B cell (primary cell): Measurements from ENCODE around the gene APMAP. TPM values are rescaled to one million over a fixed set of nuclear protein-coding genes. Genes with fewer than 3 reads are reported as not detected.

Experiments
- ATAC-seq: fragments of 200-7000 bp; cut with Tn5 transposase; one replicate; pipeline ENCODE4 v1.10.0; 2021; ENCODE audit warnings: low read depth, mild to moderate bottlenecking, moderate number of reproducible peaks, moderate library complexity
- CTCF ChIA-PET: fragments of 350-600 bp; sonication (Branson Sonifier 250); formaldehyde crosslinking; loops from one replicate; lab custom pipeline; 2021; ENCODE audit warnings: antibody characterized with exemption, inconsistent platforms; lab: Charles Lee
- POLR2A ChIA-PET: fragments of 350-600 bp; sonication (Branson Sonifier 250); formaldehyde crosslinking; loops from one replicate; lab custom pipeline; 2021; ENCODE audit warnings: antibody characterized with exemption; lab: Charles Lee
- DNase-seq: peaks from one replicate; pipeline ENCODE4 v3.0.0; 2013
- H2AFZ ChIP-seq: 2 replicates; pipeline ENCODE4 v1.6.1; 2012; ENCODE audit warnings: mild to moderate bottlenecking, low read depth, low read length; ENCODE audit not compliant: insufficient read depth, poor library complexity, severe bottlenecking
- H3K27ac ChIP-seq, 2 donors: 1 replicate in 1 of 2; 2 replicates in 1 of 2; pipeline ENCODE4 v1.5.1; 2012 to 2013; ENCODE audit warnings: low read length in 2 of 2, mild to moderate bottlenecking in 2 of 2, moderate library complexity in 1 of 2
- H3K27me3 ChIP-seq, 4 experiments: fragments of 200-600 bp in 1 of 4; sonication (generic) in 1 of 4; replicated peaks in 1 of 4; 1 replicate in 2 of 4; 2 replicates in 2 of 4; pipeline versions ENCODE4 v1.6.1 to v1.7.0; 2013 to 2016; ENCODE audit warnings: low read length in 3 of 4, mild to moderate bottlenecking in 2 of 4, mixed read lengths in 1 of 4, moderate library complexity in 1 of 4; ENCODE audit not compliant: insufficient read depth in 4 of 4, control insufficient read depth in 3 of 4; ENCODE audit errors: control extremely low read depth in 1 of 4
- H3K36me3 ChIP-seq, 2 experiments: replicated peaks in 1 of 2; 1 replicate in 1 of 2; 2 replicates in 1 of 2; pipeline versions ENCODE4 v1.6.1 to v1.7.1; 2013; ENCODE audit warnings: low read length in 1 of 2; ENCODE audit not compliant: insufficient read depth in 2 of 2, control insufficient read depth in 1 of 2; ENCODE audit errors: control extremely low read depth in 1 of 2, extremely low read depth in 1 of 2
- H3K4me1 ChIP-seq, 2 donors: fragments of 200-600 bp in 1 of 2; sonication (generic) in 1 of 2; 1 replicate in 1 of 2; 2 replicates in 1 of 2; pipeline versions ENCODE4 v1.5.1 to v1.6.1; 2013 to 2017; ENCODE audit warnings: low read length in 2 of 2; ENCODE audit not compliant: control insufficient read depth in 2 of 2, insufficient read depth in 2 of 2
- H3K4me2 ChIP-seq: replicated peaks from 2 replicates; pipeline ENCODE3; 2012; ENCODE audit warnings: mild to moderate bottlenecking, low read depth, low read length; ENCODE audit not compliant: poor library complexity, severe bottlenecking
- H3K4me3 ChIP-seq, 5 experiments: fragments of 200-600 bp in 1 of 5; sonication (generic) in 1 of 5; 1 replicate in 3 of 5; 2 replicates in 2 of 5; pipeline versions ENCODE4 v1.5.1 to v1.7.0; 2011 to 2016; ENCODE audit warnings: low read length in 4 of 5, mild to moderate bottlenecking in 4 of 5, low read depth in 2 of 5, control low read depth in 1 of 5, moderate library complexity in 1 of 5; ENCODE audit not compliant: insufficient read depth in 1 of 5; ENCODE audit errors: control extremely low read depth in 1 of 5, extremely low read depth in 1 of 5
- H3K79me2 ChIP-seq: fragments of 200-600 bp; sonication (generic); one replicate; pipeline ENCODE4 v1.6.0; 2016; ENCODE audit warnings: low read length; ENCODE audit not compliant: control insufficient read depth, insufficient read depth
- H3K9ac ChIP-seq: fragments of 200-600 bp; sonication (generic); 2 replicates; pipeline ENCODE4 v1.6.1; 2017; ENCODE audit warnings: mild to moderate bottlenecking, low read length, moderate library complexity
- H3K9me3 ChIP-seq, 3 donors: one replicate each; pipeline versions ENCODE4 v1.6.1 to v1.7.1; 2013; ENCODE audit warnings: low read length in 2 of 3; ENCODE audit not compliant: control insufficient read depth in 2 of 3, insufficient read depth in 1 of 3; ENCODE audit errors: control extremely low read depth in 1 of 3
- H4K20me1 ChIP-seq: 2 replicates; pipeline ENCODE4 v1.6.0; 2012; ENCODE audit warnings: mild to moderate bottlenecking, low read length; ENCODE audit not compliant: insufficient read depth, control insufficient read depth, poor library complexity, severe bottlenecking
- H3K27ac Mint-ChIP-seq: one replicate; pipeline ENCODE4 v1.8.0; 2021; ENCODE audit warnings: mixed read lengths
- H3K27me3 Mint-ChIP-seq: one replicate; pipeline ENCODE4 v1.8.0; 2021; ENCODE audit warnings: mixed read lengths
- H3K4me1 Mint-ChIP-seq: one replicate; pipeline ENCODE4 v1.8.0; 2021; ENCODE audit warnings: mixed read lengths
- H3K4me3 Mint-ChIP-seq: one replicate; pipeline ENCODE4 v1.8.0; 2021; ENCODE audit warnings: mixed read lengths
- H3K9me3 Mint-ChIP-seq: one replicate; pipeline ENCODE4 v1.8.0; 2022; ENCODE audit warnings: mixed read lengths; ENCODE audit not compliant: insufficient read depth
- EZH2 ChIP-seq: IDR thresholded peaks from 2 replicates; pipeline ENCODE4 v1.6.1; 2012; ENCODE audit warnings: borderline replicate concordance, low read depth, mild to moderate bottlenecking, moderate library complexity, low read length; ENCODE audit not compliant: insufficient read depth, poor library complexity, severe bottlenecking
- WGBS: methylation state at CpG from one replicate; pipeline ENCODE4 v1.1.5; 2013; ENCODE audit warnings: missing lambda C conversion rate; ENCODE audit not compliant: insufficient coverage; 5-methylcytosine and 5-hydroxymethylcytosine counted together
- intact Hi-C: fragments of 100-400 bp; cut with micrococcal nuclease; formaldehyde crosslinking; loops from one replicate; pipeline ENCODE4 v1.10.0; 2022
- polyA plus RNA-seq: library from polyadenylated mRNA; depleted of rRNA; stranded (reverse); fragments of >200 nt; gene quantifications from 2 replicates; pipeline ENCODE4 v1.2.3, GENCODE V29; 2012
- total RNA-seq, 2 donors: library from RNA; stranded (reverse); fragments of 120-200 nt in 1 of 2; gene quantifications; 1 replicate in 1 of 2; 2 replicates in 1 of 2; pipeline versions ENCODE4 v1.2.3 to v1.2.4, GENCODE V29; 2013 to 2022
- TF ChIP-seq, protein P1 (sequence below): fragments of 200-600 bp; IDR thresholded peaks from one replicate; pipeline ENCODE4 v1.8.0; 2022; ENCODE audit warnings: antibody characterized with exemption, mild to moderate bottlenecking

Gene APMAP
- total and polyA plus RNA-seq, 2 donors (not counting 1 experiment from before 2014, with no cell fraction given), result 9.1 to 28.0 TPM

DNA sequence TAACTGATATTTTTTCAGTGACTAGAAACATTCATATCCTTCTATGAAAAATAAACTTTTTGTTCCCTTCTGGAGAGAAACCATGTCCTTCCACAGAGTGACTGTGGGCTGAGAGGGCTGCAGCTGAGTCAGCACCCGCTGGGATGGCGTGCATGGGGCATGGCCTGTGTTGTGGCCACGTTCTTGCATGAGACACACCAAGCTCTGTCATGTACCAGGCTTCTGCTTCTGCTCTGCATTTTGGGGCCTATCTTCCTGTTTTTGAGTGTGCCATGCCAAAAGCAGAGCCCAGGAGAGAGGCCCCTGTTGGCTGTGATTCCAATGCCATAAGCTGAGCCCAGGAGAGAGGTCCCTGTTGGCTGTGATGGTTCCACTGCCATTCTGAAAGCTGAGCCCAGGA lies 10.8 kb downstream of the APMAP start:
- peaks cover 10% of the 10 kb centered on the region for H3K4me1 Mint-ChIP-seq
- DNase-seq (no peak), ATAC-seq (no peak)
- 59% methylated on average over 3 of the region's 3 CpGs for WGBS
- peaks cover 2% of the 10 kb centered on the region for H3K9me3 Mint-ChIP-seq
- H4K20me1 ChIP-seq, result no peaks in the 10 kb centered on the region
- no peak overlapping the region for H3K27ac ChIP-seq
- H3K36me3 ChIP-seq, result peaks cover 9 to 35% of the 10 kb centered on the region in 2 experiments
- no peak overlapping the region for H3K9ac ChIP-seq
- no peak for TF ChIP-seq EZH2
- TF ChIP-seq, protein P1, sequence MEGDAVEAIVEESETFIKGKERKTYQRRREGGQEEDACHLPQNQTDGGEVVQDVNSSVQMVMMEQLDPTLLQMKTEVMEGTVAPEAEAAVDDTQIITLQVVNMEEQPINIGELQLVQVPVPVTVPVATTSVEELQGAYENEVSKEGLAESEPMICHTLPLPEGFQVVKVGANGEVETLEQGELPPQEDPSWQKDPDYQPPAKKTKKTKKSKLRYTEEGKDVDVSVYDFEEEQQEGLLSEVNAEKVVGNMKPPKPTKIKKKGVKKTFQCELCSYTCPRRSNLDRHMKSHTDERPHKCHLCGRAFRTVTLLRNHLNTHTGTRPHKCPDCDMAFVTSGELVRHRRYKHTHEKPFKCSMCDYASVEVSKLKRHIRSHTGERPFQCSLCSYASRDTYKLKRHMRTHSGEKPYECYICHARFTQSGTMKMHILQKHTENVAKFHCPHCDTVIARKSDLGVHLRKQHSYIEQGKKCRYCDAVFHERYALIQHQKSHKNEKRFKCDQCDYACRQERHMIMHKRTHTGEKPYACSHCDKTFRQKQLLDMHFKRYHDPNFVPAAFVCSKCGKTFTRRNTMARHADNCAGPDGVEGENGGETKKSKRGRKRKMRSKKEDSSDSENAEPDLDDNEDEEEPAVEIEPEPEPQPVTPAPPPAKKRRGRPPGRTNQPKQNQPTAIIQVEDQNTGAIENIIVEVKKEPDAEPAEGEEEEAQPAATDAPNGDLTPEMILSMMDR, result no peak
- H3K4me3 ChIP-seq, result no peak overlapping the region
- CTCF ChIA-PET, result interaction anchor here (1.3 kb wide), 1 partner anchor 83 kb away, joined by 3 read pairs; no protein-coding TSS in a partner anchor
- no peak overlapping the region for H3K4me2 ChIP-seq
- peaks cover 0 to 9% of the 10 kb centered on the region in 2 donors for H3K4me1 ChIP-seq
- no peak overlapping the region for H3K4me3 Mint-ChIP-seq
- POLR2A ChIA-PET, result no interaction called here
- intact Hi-C loops, result no loop called here
- H3K27me3 Mint-ChIP-seq, result no peaks in the 10 kb centered on the region
- no peak overlapping the region for H2AFZ ChIP-seq
- H3K27me3 ChIP-seq, result no peaks in the 10 kb centered on the region
- H3K27ac Mint-ChIP-seq, result no peak overlapping the region
- peaks cover under 1 to 18% (median under 1%) of the 10 kb centered on the region in 3 donors for H3K9me3 ChIP-seq
- peaks cover 36% of the 10 kb centered on the region for H3K79me2 ChIP-seq

DNA sequence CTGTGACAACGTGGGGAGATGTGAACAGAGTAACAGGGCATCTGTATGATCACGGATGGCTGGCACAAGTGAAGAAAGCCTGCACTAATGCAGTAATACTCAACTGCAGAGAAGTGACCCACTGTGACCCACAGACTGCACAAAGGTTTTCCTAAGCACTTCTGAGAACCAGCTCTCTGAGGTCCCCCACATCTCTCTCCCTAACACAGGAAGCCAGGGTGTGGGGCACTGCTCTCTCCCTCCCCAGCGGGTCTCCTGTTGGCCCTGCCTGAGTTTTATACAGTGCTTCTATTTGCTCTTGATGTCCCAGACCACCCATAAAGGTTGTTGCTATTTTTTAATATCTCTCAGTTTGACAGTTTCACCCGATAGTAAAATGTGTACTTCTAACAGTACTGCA lies 11.3 kb downstream of the APMAP start:
- Mint-ChIP-seq H3K27ac (no peak overlapping the region), H3K4me1 (peaks cover 8% of the 10 kb centered on the region), H3K27me3 (no peaks in the 10 kb centered on the region), H3K9me3 (peaks cover 6% of the 10 kb centered on the region), H3K4me3 (no peak overlapping the region)
- peaks cover 10 to 40% of the 10 kb centered on the region in 2 experiments for H3K36me3 ChIP-seq
- peaks cover 0 to 9% of the 10 kb centered on the region in 2 donors for H3K4me1 ChIP-seq
- intact Hi-C loops, result no loop called here
- H3K4me3 ChIP-seq, result no peak overlapping the region
- H3K79me2 ChIP-seq, result peaks cover 32% of the 10 kb centered on the region
- no peak overlapping the region for H3K27ac ChIP-seq
- CTCF ChIA-PET, result interaction anchor here (1.3 kb wide), 1 partner anchor 84 kb away, joined by 3 read pairs; no protein-coding TSS in a partner anchor
- ATAC-seq, result no peak
- H4K20me1 ChIP-seq, result no peaks in the 10 kb centered on the region
- DNase-seq, result no peak
- POLR2A ChIA-PET, result no interaction called here
- no peak overlapping the region for H2AFZ ChIP-seq
- no peak for TF ChIP-seq EZH2
- TF ChIP-seq, protein P1, result no peak
- H3K9ac ChIP-seq, result no peak overlapping the region
- no peaks in the 10 kb centered on the region for H3K27me3 ChIP-seq
- peaks cover 1 to 18% (median 5%) of the 10 kb centered on the region in 3 donors for H3K9me3 ChIP-seq
- no peak overlapping the region for H3K4me2 ChIP-seq
- 73% methylated on average over 3 of the region's 4 CpGs for WGBS
